ENCODE data around the gene MACROD2.

DNA sequence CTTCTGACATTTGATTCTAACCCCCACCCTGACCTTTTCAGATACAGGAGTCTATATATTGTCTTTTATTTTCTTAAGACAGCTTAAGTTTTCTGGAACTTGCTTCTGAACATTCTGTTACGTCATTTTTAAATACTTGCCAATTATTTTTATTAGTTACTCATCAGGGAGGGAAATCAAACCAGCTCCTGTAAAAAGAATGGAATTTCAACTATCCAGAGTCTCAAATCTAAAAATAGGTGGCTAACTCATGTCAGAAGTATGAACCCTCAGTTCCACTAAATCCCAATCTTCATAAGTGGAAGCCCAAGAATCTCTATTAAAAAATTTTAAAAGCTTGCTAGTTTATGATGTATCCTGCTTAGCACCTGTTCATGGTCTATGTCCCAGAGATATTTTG is 1677.9 kb downstream of the MACROD2 start:
- TF ChIP-seq, protein P1, sequence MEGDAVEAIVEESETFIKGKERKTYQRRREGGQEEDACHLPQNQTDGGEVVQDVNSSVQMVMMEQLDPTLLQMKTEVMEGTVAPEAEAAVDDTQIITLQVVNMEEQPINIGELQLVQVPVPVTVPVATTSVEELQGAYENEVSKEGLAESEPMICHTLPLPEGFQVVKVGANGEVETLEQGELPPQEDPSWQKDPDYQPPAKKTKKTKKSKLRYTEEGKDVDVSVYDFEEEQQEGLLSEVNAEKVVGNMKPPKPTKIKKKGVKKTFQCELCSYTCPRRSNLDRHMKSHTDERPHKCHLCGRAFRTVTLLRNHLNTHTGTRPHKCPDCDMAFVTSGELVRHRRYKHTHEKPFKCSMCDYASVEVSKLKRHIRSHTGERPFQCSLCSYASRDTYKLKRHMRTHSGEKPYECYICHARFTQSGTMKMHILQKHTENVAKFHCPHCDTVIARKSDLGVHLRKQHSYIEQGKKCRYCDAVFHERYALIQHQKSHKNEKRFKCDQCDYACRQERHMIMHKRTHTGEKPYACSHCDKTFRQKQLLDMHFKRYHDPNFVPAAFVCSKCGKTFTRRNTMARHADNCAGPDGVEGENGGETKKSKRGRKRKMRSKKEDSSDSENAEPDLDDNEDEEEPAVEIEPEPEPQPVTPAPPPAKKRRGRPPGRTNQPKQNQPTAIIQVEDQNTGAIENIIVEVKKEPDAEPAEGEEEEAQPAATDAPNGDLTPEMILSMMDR (IDR thresholded peaks at IDR 0.05; ENCODE audit: low read depth, low read length, missing input control) = no peak
- TF ChIP-seq, protein P2, sequence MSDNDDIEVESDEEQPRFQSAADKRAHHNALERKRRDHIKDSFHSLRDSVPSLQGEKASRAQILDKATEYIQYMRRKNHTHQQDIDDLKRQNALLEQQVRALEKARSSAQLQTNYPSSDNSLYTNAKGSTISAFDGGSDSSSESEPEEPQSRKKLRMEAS (IDR thresholded peaks at IDR 0.05) = no peak
- TF ChIP-seq TAF1 (conservative IDR thresholded peaks at IDR 0.05) (no peak), JUND (IDR thresholded peaks at IDR 0.05) (no peak), ATF3 (IDR thresholded peaks at IDR 0.05) (no peak), FOXA1 (IDR thresholded peaks at IDR 0.05) (no peak), GABPA (IDR thresholded peaks at IDR 0.05 in 1 of 2, conservative IDR thresholded peaks at IDR 0.05 in 1 of 2) (no peak), NR2F2 (IDR thresholded peaks at IDR 0.05) (no peak), EGR1 (IDR thresholded peaks at IDR 0.05; ENCODE audit: low read depth in 2 of 2) (no peak), YY1 (IDR thresholded peaks at IDR 0.05) (no peak), RAD21 (IDR thresholded peaks at IDR 0.05) (no peak)
- TF ChIP-seq, protein P3, sequence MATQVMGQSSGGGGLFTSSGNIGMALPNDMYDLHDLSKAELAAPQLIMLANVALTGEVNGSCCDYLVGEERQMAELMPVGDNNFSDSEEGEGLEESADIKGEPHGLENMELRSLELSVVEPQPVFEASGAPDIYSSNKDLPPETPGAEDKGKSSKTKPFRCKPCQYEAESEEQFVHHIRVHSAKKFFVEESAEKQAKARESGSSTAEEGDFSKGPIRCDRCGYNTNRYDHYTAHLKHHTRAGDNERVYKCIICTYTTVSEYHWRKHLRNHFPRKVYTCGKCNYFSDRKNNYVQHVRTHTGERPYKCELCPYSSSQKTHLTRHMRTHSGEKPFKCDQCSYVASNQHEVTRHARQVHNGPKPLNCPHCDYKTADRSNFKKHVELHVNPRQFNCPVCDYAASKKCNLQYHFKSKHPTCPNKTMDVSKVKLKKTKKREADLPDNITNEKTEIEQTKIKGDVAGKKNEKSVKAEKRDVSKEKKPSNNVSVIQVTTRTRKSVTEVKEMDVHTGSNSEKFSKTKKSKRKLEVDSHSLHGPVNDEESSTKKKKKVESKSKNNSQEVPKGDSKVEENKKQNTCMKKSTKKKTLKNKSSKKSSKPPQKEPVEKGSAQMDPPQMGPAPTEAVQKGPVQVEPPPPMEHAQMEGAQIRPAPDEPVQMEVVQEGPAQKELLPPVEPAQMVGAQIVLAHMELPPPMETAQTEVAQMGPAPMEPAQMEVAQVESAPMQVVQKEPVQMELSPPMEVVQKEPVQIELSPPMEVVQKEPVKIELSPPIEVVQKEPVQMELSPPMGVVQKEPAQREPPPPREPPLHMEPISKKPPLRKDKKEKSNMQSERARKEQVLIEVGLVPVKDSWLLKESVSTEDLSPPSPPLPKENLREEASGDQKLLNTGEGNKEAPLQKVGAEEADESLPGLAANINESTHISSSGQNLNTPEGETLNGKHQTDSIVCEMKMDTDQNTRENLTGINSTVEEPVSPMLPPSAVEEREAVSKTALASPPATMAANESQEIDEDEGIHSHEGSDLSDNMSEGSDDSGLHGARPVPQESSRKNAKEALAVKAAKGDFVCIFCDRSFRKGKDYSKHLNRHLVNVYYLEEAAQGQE (IDR thresholded peaks at IDR 0.05) = no peak

Measured in liver (tissue), 3 donors.